H1 (cell line): ENCODE data around the gene ASRGL1. TPM values are rescaled to one million over a fixed set of nuclear protein-coding genes. Genes with fewer than 3 reads are reported as not detected.

Experiments
- CTCF ChIA-PET: fragments of 300-600 bp; sonication (Branson Sonifier 250); formaldehyde crosslinking; loops from one replicate; lab custom pipeline; 2021; ENCODE audit not compliant: partially characterized antibody; lab: Charles Lee
- POLR2A ChIA-PET: fragments of 300-600 bp; sonication (Branson Sonifier 250); formaldehyde crosslinking; loops from one replicate; lab custom pipeline; 2021; ENCODE audit warnings: inconsistent platforms; ENCODE audit not compliant: partially characterized antibody; lab: Charles Lee
- DNase-seq, 2 experiments: peaks; one replicate each; pipeline versions ENCODE4 v3.0.0 to v3.0.0-alpha.2; 2010 to 2022; ENCODE audit warnings: low spot score in 2 of 2, low read depth in 1 of 2, mixed read lengths in 1 of 2
- FAIRE-seq: peaks from 2 replicates; lab custom pipeline; 2011; peaks lifted over from hg19 to GRCh38; lab: Jason Lieb, UNC
- H2AFZ ChIP-seq: 2 replicates; pipeline ENCODE4 v1.8.1; 2012; ENCODE audit warnings: low read length, inconsistent platforms
- H2AK5ac ChIP-seq: 2 replicates; pipeline ENCODE4 v1.6.1; 2013; ENCODE audit warnings: low read depth, low read length
- H2BK120ac ChIP-seq: replicated peaks from 2 replicates; pipeline ENCODE3; 2013; ENCODE audit warnings: low read depth, low read length, inconsistent platforms
- H2BK12ac ChIP-seq: 2 replicates; pipeline ENCODE4 v1.6.1; 2013; ENCODE audit warnings: low read depth, low read length
- H2BK15ac ChIP-seq: 2 replicates; pipeline ENCODE4 v1.6.1; 2013; ENCODE audit warnings: low read length
- H2BK20ac ChIP-seq: 2 replicates; pipeline ENCODE4 v1.6.1; 2013; ENCODE audit warnings: low read length
- H2BK5ac ChIP-seq: 2 replicates; pipeline ENCODE4 v1.6.1; 2013; ENCODE audit warnings: low read depth, low read length
- H3K14ac ChIP-seq: 2 replicates; pipeline ENCODE4 v1.6.1; 2013; ENCODE audit warnings: inconsistent platforms; ENCODE audit not compliant: insufficient read length
- H3K18ac ChIP-seq: 2 replicates; pipeline ENCODE4 v1.6.1; 2013; ENCODE audit warnings: low read length; ENCODE audit errors: extremely low read depth
- H3K23ac ChIP-seq: 2 replicates; pipeline ENCODE4 v1.6.1; 2013; ENCODE audit warnings: inconsistent platforms; ENCODE audit not compliant: insufficient read length
- H3K23me2 ChIP-seq: 2 replicates; pipeline ENCODE4 v1.6.1; 2013; ENCODE audit warnings: low read depth, low read length
- H3K27ac ChIP-seq: 2 replicates; pipeline ENCODE4 v1.6.1; 2011; ENCODE audit warnings: low read depth, low read length, inconsistent platforms
- H3K27me3 ChIP-seq, 4 experiments: replicated peaks in 1 of 4; 1 replicate in 1 of 4; 2 replicates in 3 of 4; pipeline versions ENCODE4 v1.6.1 to v1.8.1; 2011 to 2013; ENCODE audit warnings: low read length in 3 of 4, mild to moderate bottlenecking in 3 of 4, inconsistent platforms in 2 of 4, mixed read lengths in 2 of 4, moderate library complexity in 1 of 4; ENCODE audit not compliant: control insufficient read depth in 3 of 4, insufficient read depth in 3 of 4; ENCODE audit errors: extremely low read depth in 1 of 4
- H3K36me3 ChIP-seq, 4 experiments: 2 replicates each; pipeline versions ENCODE4 v1.6.1 to v1.8.1; 2011 to 2013; ENCODE audit warnings: mild to moderate bottlenecking in 4 of 4, low read length in 3 of 4, moderate library complexity in 2 of 4, control low read depth in 1 of 4, inconsistent platforms in 1 of 4; ENCODE audit not compliant: insufficient read depth in 4 of 4, control insufficient read depth in 2 of 4
- H3K4ac ChIP-seq: replicated peaks from 2 replicates; pipeline ENCODE3; 2013; ENCODE audit warnings: low read length, low read depth, mixed read lengths, inconsistent platforms; ENCODE audit not compliant: insufficient read length
- H3K4me1 ChIP-seq, 4 experiments: replicated peaks in 1 of 4; 1 replicate in 1 of 4; 2 replicates in 3 of 4; pipeline versions ENCODE4 v1.6.1 to v1.8.1; 2011 to 2013; ENCODE audit warnings: low read length in 3 of 4, inconsistent platforms in 2 of 4, mixed read lengths in 1 of 4; ENCODE audit not compliant: insufficient read depth in 4 of 4, control insufficient read depth in 3 of 4
- H3K4me2 ChIP-seq, 2 experiments: 2 replicates each; pipeline versions ENCODE4 v1.6.1 to v1.8.1; 2011 to 2013; ENCODE audit warnings: low read depth in 2 of 2, low read length in 2 of 2, control low read depth in 1 of 2, inconsistent platforms in 1 of 2, mild to moderate bottlenecking in 1 of 2; ENCODE audit not compliant: insufficient read depth in 1 of 2
- H3K4me3 ChIP-seq, 4 experiments: fragments of 200-600, 300-600 bp in 1 of 4; sonication (generic), shearing (Covaris generic), sonication (Bioruptor Twin) in 1 of 4; 2 replicates each; pipeline versions ENCODE4 v1.5.1 to v1.8.1; 2011 to 2016; ENCODE audit warnings: low read length in 4 of 4, low read depth in 3 of 4, control low read depth in 2 of 4, inconsistent platforms in 2 of 4, mild to moderate bottlenecking in 2 of 4, mixed read lengths in 1 of 4, moderate library complexity in 1 of 4; ENCODE audit not compliant: insufficient read depth in 2 of 4; ENCODE audit errors: extremely low read depth in 1 of 4
- H3K56ac ChIP-seq: replicated peaks from 2 replicates; pipeline ENCODE3; 2013; ENCODE audit warnings: low read depth, mild to moderate bottlenecking, mixed read lengths, low read length, inconsistent platforms; ENCODE audit not compliant: insufficient read length
- H3K79me1 ChIP-seq: 2 replicates; pipeline ENCODE4 v1.6.1; 2013; ENCODE audit warnings: low read depth, low read length, control low read depth
- H3K79me2 ChIP-seq, 2 experiments: 2 replicates each; pipeline versions ENCODE4 v1.6.1 to v1.8.1; 2012 to 2013; ENCODE audit warnings: low read length in 2 of 2, mild to moderate bottlenecking in 2 of 2, inconsistent platforms in 1 of 2; ENCODE audit not compliant: insufficient read depth in 2 of 2, control insufficient read depth in 1 of 2
- H3K9ac ChIP-seq, 4 experiments: replicated peaks in 1 of 4; 1 replicate in 1 of 4; 2 replicates in 3 of 4; pipeline versions ENCODE4 v1.6.1 to v1.8.1; 2011 to 2013; ENCODE audit warnings: low read depth in 3 of 4, low read length in 3 of 4, control low read depth in 2 of 4, mild to moderate bottlenecking in 2 of 4, moderate library complexity in 2 of 4, inconsistent platforms in 1 of 4; ENCODE audit errors: extremely low read depth in 1 of 4
- H3K9me3 ChIP-seq, 2 experiments: 2 replicates each; pipeline versions ENCODE4 v1.6.1 to v1.8.1; 2012 to 2013; ENCODE audit warnings: mild to moderate bottlenecking in 2 of 2, moderate library complexity in 2 of 2, control low read depth in 1 of 2, inconsistent platforms in 1 of 2, low read depth in 1 of 2, low read length in 1 of 2, mixed read lengths in 1 of 2; ENCODE audit not compliant: insufficient read depth in 2 of 2
- H4K20me1 ChIP-seq, 2 experiments: replicated peaks in 1 of 2; 2 replicates each; pipeline versions ENCODE3 to v1.8.1; 2011 to 2013; ENCODE audit warnings: inconsistent platforms in 2 of 2, low read length in 2 of 2, mild to moderate bottlenecking in 1 of 2; ENCODE audit not compliant: insufficient read depth in 2 of 2, control insufficient read depth in 1 of 2
- H4K5ac ChIP-seq: 2 replicates; pipeline ENCODE4 v1.6.1; 2013; ENCODE audit warnings: low read length, low read depth, mixed read lengths, inconsistent platforms; ENCODE audit not compliant: insufficient read length
- H4K8ac ChIP-seq: 2 replicates; pipeline ENCODE4 v1.8.0; 2013; ENCODE audit warnings: mild to moderate bottlenecking, moderate library complexity, low read length, inconsistent platforms; ENCODE audit not compliant: insufficient read depth; ENCODE audit errors: extremely low read depth
- H4K91ac ChIP-seq: replicated peaks from 2 replicates; pipeline ENCODE3; 2013; ENCODE audit warnings: low read length, mixed read lengths, inconsistent platforms; ENCODE audit not compliant: insufficient read length
- SP1 ChIP-seq: IDR thresholded peaks from 2 replicates; pipeline ENCODE4 v1.6.1; 2011; ENCODE audit warnings: low read depth, low read length
- WGBS, 2 experiments: shearing (Covaris generic) in 1 of 2; methylation state at CpG; one replicate each; pipeline versions ENCODE4 v1.1.6 to v1.1.7; 2013 to 2015; ENCODE audit warnings: low lambda C conversion rate in 2 of 2, mixed read lengths in 2 of 2, inconsistent platforms in 1 of 2, low coverage in 1 of 2, missing lambda C conversion rate in 1 of 2; ENCODE audit not compliant: insufficient replicate concordance in 2 of 2, insufficient coverage in 1 of 2, insufficient read length in 1 of 2; ENCODE audit errors: extremely low coverage in 1 of 2, missing lambda C conversion rate in 1 of 2; 5-methylcytosine and 5-hydroxymethylcytosine counted together
- polyA plus RNA-seq, 7 experiments: library from polyadenylated mRNA; depleted of rRNA in 3 of 7; stranded (reverse) in 5 of 7; unstranded in 2 of 7; fragments of >200 nt in 5 of 7; fragments of 200-250 nt in 2 of 7; gene quantifications; 1 replicate in 5 of 7; 2 replicates in 1 of 7; 4 replicates in 1 of 7; pipeline versions ENCODE4 v1.2.1 to v1.2.3, GENCODE V29; 2011 to 2013; ENCODE audit warnings: missing spikeins in 2 of 7, mixed read lengths in 2 of 7
- total RNA-seq: library from RNA; stranded (reverse); fragmentation: NEBNext Ultra II Directional; extraction: Animal tissue kit (Norgen Biotek cat#: 25700); gene quantifications from 2 replicates; pipeline ENCODE4 v1.2.1, GENCODE V29; 2021

ASRGL1 gene
- total and polyA plus RNA-seq, 2 of the 8 experiments (the other 6 are each of a cell fraction or from before 2014, with no cell fraction given) = 19.9 to 23.5 TPM

- H3K18ac ChIP-seq = no peak overlapping the region
- no peaks in the 10 kb centered on the region for H3K23me2 ChIP-seq
- H3K4me3 ChIP-seq = no peak overlapping the region
- 88% methylated on average over 10 of the region's 10 CpGs; no CpG with 5 or more reads in 1 of the 2 experiments for WGBS, 2 experiments
- no peaks in the 10 kb centered on the region for H3K79me2 ChIP-seq
- H3K27ac ChIP-seq = no peak overlapping the region
- no peak overlapping the region for H4K91ac ChIP-seq
- H2BK20ac ChIP-seq = no peak overlapping the region
- H3K27me3 ChIP-seq = no peaks in the 10 kb centered on the region
- H2AFZ ChIP-seq = no peak overlapping the region
- POLR2A ChIA-PET = interaction anchor here (0.7 to 2.0 kb wide), 4 partner anchors 32 to 196 kb away, joined by 3 to 10 read pairs (median 4); no protein-coding TSS in a partner anchor
- H3K4me1 ChIP-seq = peaks cover 3 to 13% (median 4%) of the 10 kb centered on the region in 4 experiments; a peak in 5 of 7 replicates
- H4K20me1 ChIP-seq = no peaks in the 10 kb centered on the region
- no peak overlapping the region for H2BK120ac ChIP-seq
- H3K79me1 ChIP-seq = no peaks in the 10 kb centered on the region
- no peak overlapping the region for H3K14ac ChIP-seq
- H3K23ac ChIP-seq = no peak overlapping the region
- H2AK5ac ChIP-seq = no peak overlapping the region
- no peak overlapping the region for H3K4me2 ChIP-seq
- H4K8ac ChIP-seq = no peak overlapping the region
- no peak for TF ChIP-seq SP1
- no peak overlapping the region for H3K4ac ChIP-seq
- no peaks in the 10 kb centered on the region for H3K9me3 ChIP-seq
- H2BK5ac ChIP-seq = no peak overlapping the region
- no peak overlapping the region for H2BK12ac ChIP-seq
- H3K9ac ChIP-seq = no peak overlapping the region; a peak in 1 of 7 replicates
- H4K5ac ChIP-seq = no peak overlapping the region
- CTCF ChIA-PET = interaction anchor here (0.6 to 8.6 kb wide), 29 partner anchors 8 to 374 kb away, joined by 3 to 113 read pairs (median 8); partner anchors contain the start of genes AHNAK, SCGB1A1 and TUT1
- DNase-seq (no peak), FAIRE-seq (no peak)
- no peak overlapping the region for H3K56ac ChIP-seq
- no peaks in the 10 kb centered on the region for H3K36me3 ChIP-seq
- H2BK15ac ChIP-seq = no peak overlapping the region
Observed at GRCh38 chr11:62395885-62396551, 58.8 kb downstream of the ASRGL1 start.
